Endodermal cell (in vitro differentiated cells): ENCODE data around the gene COL24A1. TPM values are rescaled to one million over a fixed set of nuclear protein-coding genes. Genes with fewer than 3 reads are reported as not detected.
"Not testable (repeated sequence)": the region's sequence is repeated elsewhere in the genome, so short reads cannot be mapped to it uniquely, and the experiment has no call there.

ENCODE experiments used
- DNase-seq: peaks from one replicate; pipeline ENCODE4 v3.0.0-alpha.2; 2017
- H3K27ac ChIP-seq: 2 replicates; pipeline ENCODE4 v1.5.1; 2013; ENCODE audit warnings: mild to moderate bottlenecking, low read depth, low read length, moderate library complexity
- H3K27me3 ChIP-seq: 2 replicates; pipeline ENCODE4 v1.6.1; 2013; ENCODE audit warnings: mild to moderate bottlenecking, low read length, moderate library complexity; ENCODE audit not compliant: insufficient read depth, control insufficient read depth, poor library complexity, severe bottlenecking
- H3K36me3 ChIP-seq: 2 replicates; pipeline ENCODE4 v1.7.0; 2013; ENCODE audit warnings: mild to moderate bottlenecking, low read length, moderate library complexity; ENCODE audit not compliant: control insufficient read depth, insufficient read depth
- H3K4me1 ChIP-seq: one replicate; pipeline ENCODE4 v1.7.0; 2013; ENCODE audit warnings: low read length; ENCODE audit not compliant: control insufficient read depth, insufficient read depth
- H3K4me3 ChIP-seq: 2 replicates; pipeline ENCODE4 v1.5.1; 2013; ENCODE audit warnings: mild to moderate bottlenecking, low read length, moderate library complexity
- H3K9ac ChIP-seq: 2 replicates; pipeline ENCODE4 v1.6.1; 2013; ENCODE audit warnings: mild to moderate bottlenecking, low read length, moderate library complexity; ENCODE audit not compliant: poor library complexity, severe bottlenecking; ENCODE audit errors: extremely low read depth
- H3K9me3 ChIP-seq: 2 replicates; pipeline ENCODE4 v1.6.1; 2013; ENCODE audit warnings: mild to moderate bottlenecking, low read length, moderate library complexity; ENCODE audit not compliant: control insufficient read depth
- H3K27ac Mint-ChIP-seq: 2 replicates; pipeline ENCODE4 v1.8.0; 2020; ENCODE audit warnings: mixed read lengths
- H3K27me3 Mint-ChIP-seq: 2 replicates; pipeline ENCODE4 v1.8.0; 2021; ENCODE audit warnings: mild to moderate bottlenecking, mixed read lengths; ENCODE audit not compliant: insufficient read depth
- H3K36me3 Mint-ChIP-seq: 2 replicates; pipeline ENCODE4 v1.8.0; 2020; ENCODE audit warnings: low read depth, mixed read lengths
- H3K4me1 Mint-ChIP-seq: 2 replicates; pipeline ENCODE4 v1.8.0; 2020; ENCODE audit warnings: mixed read lengths
- H3K4me3 Mint-ChIP-seq: 2 replicates; pipeline ENCODE4 v1.8.0; 2020; ENCODE audit warnings: mild to moderate bottlenecking, moderate library complexity, mixed read lengths
- H3K9me3 Mint-ChIP-seq: 2 replicates; pipeline ENCODE4 v1.8.0; 2020; ENCODE audit warnings: mild to moderate bottlenecking, mixed read lengths
- WGBS, 2 experiments: methylation state at CpG; one replicate each; pipeline versions ENCODE4 v1.1.5 to v1.1.7; 2013; ENCODE audit warnings: missing lambda C conversion rate in 2 of 2, mixed read lengths in 1 of 2; ENCODE audit not compliant: insufficient coverage in 1 of 2, insufficient read length in 1 of 2; 5-methylcytosine and 5-hydroxymethylcytosine counted together
- total RNA-seq, 2 donors: library from RNA; stranded (reverse); fragmentation: NEBNext Ultra II Directional in 1 of 2; extraction: Animal tissue kit (Norgen Biotek cat#: 25700) in 1 of 2; gene quantifications; 2 replicates in 1 of 2; 3 replicates in 1 of 2; pipeline ENCODE4 v1.2.1, GENCODE V29; 2021
- TF ChIP-seq, protein P1 (sequence below): fragments of 200-600 bp; sonication (generic); conservative IDR thresholded peaks from 2 replicates; pipeline ENCODE4 v1.5.0; 2021; ENCODE audit warnings: antibody characterized with exemption, mild to moderate bottlenecking

Gene COL24A1
- total RNA-seq, 2 donors from 2014 or later, result 0.84 to 0.95 TPM

DNA sequence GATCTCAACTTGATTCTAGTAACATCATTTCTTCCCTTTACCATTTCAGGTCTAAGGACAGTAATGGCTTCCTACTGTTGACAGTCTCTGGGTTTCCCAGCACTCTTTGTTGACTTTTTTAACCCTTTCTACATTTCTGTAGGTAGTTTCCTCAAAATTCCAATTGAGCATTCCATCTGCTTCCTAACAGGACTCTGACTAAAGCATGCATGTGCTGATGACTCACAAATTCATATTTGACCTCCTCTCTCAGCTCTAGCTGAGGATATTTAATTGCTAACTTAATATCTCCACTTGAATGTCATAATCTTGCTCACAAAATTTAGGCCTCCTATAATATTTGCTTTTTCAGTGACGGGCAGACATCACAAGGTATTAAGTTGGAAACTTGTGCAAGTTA is 355.1 kb downstream of the COL24A1 start:
- Mint-ChIP-seq H3K9me3 (no peaks in the 10 kb centered on the region), H3K4me3 (no peak overlapping the region), H3K27me3 (no peaks in the 10 kb centered on the region), H3K4me1 (no peaks in the 10 kb centered on the region), H3K27ac (no peak overlapping the region), H3K36me3 (no peaks in the 10 kb centered on the region)
- TF ChIP-seq, protein P1, sequence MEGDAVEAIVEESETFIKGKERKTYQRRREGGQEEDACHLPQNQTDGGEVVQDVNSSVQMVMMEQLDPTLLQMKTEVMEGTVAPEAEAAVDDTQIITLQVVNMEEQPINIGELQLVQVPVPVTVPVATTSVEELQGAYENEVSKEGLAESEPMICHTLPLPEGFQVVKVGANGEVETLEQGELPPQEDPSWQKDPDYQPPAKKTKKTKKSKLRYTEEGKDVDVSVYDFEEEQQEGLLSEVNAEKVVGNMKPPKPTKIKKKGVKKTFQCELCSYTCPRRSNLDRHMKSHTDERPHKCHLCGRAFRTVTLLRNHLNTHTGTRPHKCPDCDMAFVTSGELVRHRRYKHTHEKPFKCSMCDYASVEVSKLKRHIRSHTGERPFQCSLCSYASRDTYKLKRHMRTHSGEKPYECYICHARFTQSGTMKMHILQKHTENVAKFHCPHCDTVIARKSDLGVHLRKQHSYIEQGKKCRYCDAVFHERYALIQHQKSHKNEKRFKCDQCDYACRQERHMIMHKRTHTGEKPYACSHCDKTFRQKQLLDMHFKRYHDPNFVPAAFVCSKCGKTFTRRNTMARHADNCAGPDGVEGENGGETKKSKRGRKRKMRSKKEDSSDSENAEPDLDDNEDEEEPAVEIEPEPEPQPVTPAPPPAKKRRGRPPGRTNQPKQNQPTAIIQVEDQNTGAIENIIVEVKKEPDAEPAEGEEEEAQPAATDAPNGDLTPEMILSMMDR, result no peak
- Histone ChIP-seq H3K27me3 (no peaks in the 10 kb centered on the region), H3K9ac (no peak overlapping the region), H3K4me3 (no peak overlapping the region), H3K4me1 (no peaks in the 10 kb centered on the region), H3K27ac (no peak overlapping the region), H3K36me3 (no peaks in the 10 kb centered on the region), H3K9me3 (no peaks in the 10 kb centered on the region)
- WGBS, 2 experiments, result 86 to 100% methylated on average over 1 of the region's 1 CpG
- no peak for DNase-seq

- no peaks in the 10 kb centered on the region for H3K4me1 ChIP-seq
- no peak overlapping the region for H3K4me3 Mint-ChIP-seq
- no peaks in the 10 kb centered on the region for H3K36me3 Mint-ChIP-seq
These were observed 356.8 kb downstream of the COL24A1 start for GRCh38 chr1:85799737-85800136.

GRCh38 chr1:85798419-85798818 is 358.2 kb downstream of the COL24A1 start:
- no peaks in the 10 kb centered on the region for H3K9me3 ChIP-seq
- no peaks in the 10 kb centered on the region for H3K9me3 Mint-ChIP-seq
- H3K27me3 Mint-ChIP-seq, result no peaks in the 10 kb centered on the region
- H3K9ac ChIP-seq, result no peak overlapping the region
- WGBS, 2 experiments, result 91 to 100% methylated on average over 1 to 2 of the region's 2 CpGs
- H3K27me3 ChIP-seq, result no peaks in the 10 kb centered on the region
- H3K4me1 Mint-ChIP-seq, result no peaks in the 10 kb centered on the region
- no peaks in the 10 kb centered on the region for H3K36me3 Mint-ChIP-seq
- H3K4me1 ChIP-seq, result no peaks in the 10 kb centered on the region
- TF ChIP-seq, protein P1, result no peak
- no peak overlapping the region for H3K27ac Mint-ChIP-seq
- H3K36me3 ChIP-seq, result no peaks in the 10 kb centered on the region
- H3K27ac ChIP-seq, result no peak overlapping the region
- H3K4me3 Mint-ChIP-seq, result no peak overlapping the region
- DNase-seq, result no peak
- no peak overlapping the region for H3K4me3 ChIP-seq

More at GRCh38 chr1:85799737-85800136, 356.8 kb downstream of the COL24A1 start:
- Histone ChIP-seq H3K9ac (no peak overlapping the region), H3K36me3 (no peaks in the 10 kb centered on the region), H3K27me3 (no peaks in the 10 kb centered on the region), H3K4me3 (no peak overlapping the region), H3K27ac (no peak overlapping the region), H3K9me3 (no peaks in the 10 kb centered on the region)
- 94% methylated on average over 2 of the region's 2 CpGs; no CpG with 5 or more reads in 1 of the 2 experiments for WGBS, 2 experiments
- no peaks in the 10 kb centered on the region for H3K9me3 Mint-ChIP-seq
- H3K27me3 Mint-ChIP-seq, result no peaks in the 10 kb centered on the region
- TF ChIP-seq, protein P1, result no peak
- DNase-seq, result no peak
- no peak overlapping the region for H3K27ac Mint-ChIP-seq
- no peaks in the 10 kb centered on the region for H3K4me1 Mint-ChIP-seq

GRCh38 chr1:85777021-85777420 is 379.6 kb downstream of the COL24A1 start:
- H3K27me3 ChIP-seq, result not testable (repeated sequence)

More at GRCh38 chr1:85777021-85777420, 379.6 kb downstream of the COL24A1 start:
- H3K4me1 Mint-ChIP-seq, H3K27ac Mint-ChIP-seq, H3K4me3 ChIP-seq, H3K4me3 Mint-ChIP-seq, H3K27me3 Mint-ChIP-seq, H3K9me3 Mint-ChIP-seq, H3K36me3 ChIP-seq, H3K27ac ChIP-seq, H3K36me3 Mint-ChIP-seq, H3K9me3 ChIP-seq, H3K4me1 ChIP-seq, H3K9ac ChIP-seq, DNase-seq: not testable (repeated sequence)
- WGBS, 2 experiments, result 89 to 97% methylated on average over 4 to 6 of the region's 6 CpGs
